GM13977 (cell line): ENCODE results near the gene LANCL3.

Experiments used
- DNase-seq: peaks from one replicate; pipeline ENCODE4 v3.0.0; 2012; ENCODE audit warnings: low spot score
- CTCF ChIP-seq: IDR thresholded peaks from 2 replicates; pipeline ENCODE4 v1.5.1; 2012; ENCODE audit warnings: mild to moderate bottlenecking, control low read depth; ENCODE audit not compliant: insufficient read depth; ENCODE audit errors: extremely low read depth, missing control alignments
- in situ Hi-C: fragments of 300-500 bp; cut with MboI; formaldehyde crosslinking; loops from one replicate; pipeline ENCODE4 v1.12.0; 2022; ENCODE audit warnings: low sequenced_read_pairs, low pct_unique_long_range_greater_than_20kb, mixed read lengths, inconsistent platforms; ENCODE audit not compliant: unreplicated experiment

LANCL3 gene

GRCh38 chrX:37607243-37607642 lies 35.8 kb downstream of the LANCL3 start:
- in situ Hi-C loops = no loop called here
- DNase-seq = no peak
- no peak for TF ChIP-seq CTCF

DNA sequence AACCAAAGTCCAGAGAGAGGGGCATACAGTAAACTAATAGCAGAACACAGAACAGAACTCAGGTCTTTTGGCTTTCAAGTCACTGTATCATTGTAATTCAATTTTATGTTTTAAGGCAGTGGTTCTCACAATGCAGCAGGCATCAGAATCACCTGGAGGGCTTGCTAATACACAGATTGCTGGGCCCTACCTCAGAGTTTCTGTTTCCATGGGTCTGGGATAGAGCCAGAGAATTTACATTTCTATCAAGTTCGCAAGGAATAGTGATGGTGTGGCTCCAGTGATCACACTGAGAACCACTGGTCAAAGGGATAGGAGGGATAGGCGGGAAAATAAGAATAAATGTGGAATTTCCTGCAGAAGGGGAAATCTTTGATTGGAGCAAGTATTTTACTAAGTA lies 36.7 kb downstream of the LANCL3 start:
- in situ Hi-C loops = no loop called here
- DNase-seq = no peak

GRCh38 chrX:37609727-37610126 lies 38.3 kb downstream of the LANCL3 start:
- DNase-seq = no peak
- in situ Hi-C loops = no loop called here
- no peak for TF ChIP-seq CTCF

More for the DNA sequence above, 36.7 kb downstream of the LANCL3 start:
- no peak for TF ChIP-seq CTCF

- in situ Hi-C loops = no loop called here
- no peak for TF ChIP-seq CTCF
- no peak for DNase-seq
These were observed 42.5 kb downstream of the LANCL3 start for GRCh38 chrX:37613933-37614332.

- DNase-seq = no peak
- TF ChIP-seq CTCF = no peak
- in situ Hi-C loops = no loop called here
These were observed 56.1 kb downstream of the LANCL3 start for GRCh38 chrX:37627602-37628001.

DNA sequence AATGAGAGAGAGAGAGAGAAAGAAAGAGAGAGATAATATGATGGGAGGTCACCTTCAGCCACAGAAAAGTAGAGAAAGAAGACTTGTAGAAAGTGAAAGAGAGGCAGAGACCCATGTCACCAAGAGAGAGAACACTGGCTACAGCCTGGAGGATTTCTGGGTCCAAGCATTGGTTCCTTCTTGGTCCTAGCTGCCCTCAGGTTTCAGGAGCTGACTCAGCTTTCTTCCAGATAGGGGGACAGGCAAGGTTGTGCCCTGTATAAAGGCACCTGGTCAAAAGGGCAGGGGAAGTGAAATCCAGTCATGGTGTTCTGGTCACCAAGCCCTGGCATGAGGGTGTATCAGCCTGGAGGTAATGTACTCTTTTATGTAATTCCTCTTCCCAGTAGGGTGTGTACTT lies 66.6 kb downstream of the LANCL3 start:
- no peak for DNase-seq
- TF ChIP-seq CTCF = no peak
- in situ Hi-C loops = no loop called here

DNA sequence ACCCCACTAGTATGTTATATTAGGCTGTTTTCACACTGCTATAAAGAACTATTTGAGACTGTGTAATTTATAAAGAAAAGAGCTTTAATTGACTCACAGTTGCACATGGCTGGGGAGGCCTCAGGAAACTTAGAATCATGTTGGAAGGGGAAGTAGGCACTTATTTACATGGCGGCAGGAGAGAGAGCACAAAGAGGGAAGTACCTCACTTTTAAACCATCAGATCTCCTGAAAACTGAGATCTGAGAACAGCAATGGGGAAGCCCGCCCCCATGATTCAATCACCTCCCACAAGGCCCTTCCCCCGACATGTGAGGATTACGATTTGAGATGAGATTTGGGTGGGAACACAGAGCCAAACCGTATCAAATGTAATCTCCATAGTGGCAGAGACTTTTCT lies 68.7 kb downstream of the LANCL3 start:
- TF ChIP-seq CTCF = no peak
- no peak for DNase-seq
- in situ Hi-C loops = no loop called here
